ENCODE results near the gene DSCAML1. TPM values are rescaled to one million over a fixed set of nuclear protein-coding genes. Genes with fewer than 3 reads are reported as not detected.

DSCAML1 gene
- total and polyA plus RNA-seq, 8 donors: 0.08 to 2.9 (median 0.45) TPM

DNA sequence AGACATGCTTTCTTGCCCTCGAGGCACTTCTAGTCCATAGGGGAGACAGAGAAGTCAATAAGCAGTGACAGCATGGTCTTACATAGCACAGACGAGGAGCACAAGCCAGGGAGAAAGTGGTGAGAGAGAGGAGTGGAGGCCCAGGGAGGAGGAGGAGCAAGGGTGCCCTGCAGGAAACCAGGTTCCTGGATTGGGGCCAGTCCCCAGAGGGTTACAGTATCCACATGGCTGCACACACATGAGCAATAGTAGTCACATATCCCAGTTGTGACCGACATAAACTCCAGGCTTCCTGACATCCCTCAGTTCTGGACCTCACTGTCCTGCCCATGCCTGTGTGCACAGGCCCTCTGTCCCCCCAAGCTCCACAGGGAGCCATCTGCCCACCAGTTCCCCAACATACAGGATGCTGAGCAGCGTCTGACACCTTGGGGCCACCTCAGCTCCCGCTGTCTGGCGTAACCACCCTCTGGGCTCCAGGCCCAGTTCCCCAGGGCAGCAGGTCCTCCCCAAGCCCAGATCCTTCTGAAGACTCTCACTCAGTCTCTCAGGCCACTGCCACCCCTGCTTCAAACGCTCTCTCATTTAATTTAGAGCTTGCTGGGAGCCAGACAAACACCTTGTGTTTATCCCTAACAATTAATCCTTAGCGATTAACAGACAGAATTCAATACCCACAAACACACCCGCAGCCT, 53.7 kb downstream of the DSCAML1 start:
- H3K4me3 ChIP-seq: no peak overlapping the region
- no peak for DNase-seq
- intact Hi-C loops (cut with DNase I; ENCODE audit: low total_unique reads): no loop called here
- H3K9me3 ChIP-seq: peaks cover 0 to 11% (median 3%) of the 10 kb centered on the region in 4 donors
- H3K27me3 ChIP-seq: peaks cover 0 to 19% (median 0%) of the 10 kb centered on the region in 3 donors
- H3K36me3 ChIP-seq: peaks cover 0 to 9% (median 0%) of the 10 kb centered on the region in 4 donors
- WGBS, 5 donors: 47 to 61% (median 52%) methylated on average over 9 of the region's 9 CpGs
- no peak for TF ChIP-seq POLR2AphosphoS5 (IDR thresholded peaks at IDR 0.05)
- TF ChIP-seq, protein P1, sequence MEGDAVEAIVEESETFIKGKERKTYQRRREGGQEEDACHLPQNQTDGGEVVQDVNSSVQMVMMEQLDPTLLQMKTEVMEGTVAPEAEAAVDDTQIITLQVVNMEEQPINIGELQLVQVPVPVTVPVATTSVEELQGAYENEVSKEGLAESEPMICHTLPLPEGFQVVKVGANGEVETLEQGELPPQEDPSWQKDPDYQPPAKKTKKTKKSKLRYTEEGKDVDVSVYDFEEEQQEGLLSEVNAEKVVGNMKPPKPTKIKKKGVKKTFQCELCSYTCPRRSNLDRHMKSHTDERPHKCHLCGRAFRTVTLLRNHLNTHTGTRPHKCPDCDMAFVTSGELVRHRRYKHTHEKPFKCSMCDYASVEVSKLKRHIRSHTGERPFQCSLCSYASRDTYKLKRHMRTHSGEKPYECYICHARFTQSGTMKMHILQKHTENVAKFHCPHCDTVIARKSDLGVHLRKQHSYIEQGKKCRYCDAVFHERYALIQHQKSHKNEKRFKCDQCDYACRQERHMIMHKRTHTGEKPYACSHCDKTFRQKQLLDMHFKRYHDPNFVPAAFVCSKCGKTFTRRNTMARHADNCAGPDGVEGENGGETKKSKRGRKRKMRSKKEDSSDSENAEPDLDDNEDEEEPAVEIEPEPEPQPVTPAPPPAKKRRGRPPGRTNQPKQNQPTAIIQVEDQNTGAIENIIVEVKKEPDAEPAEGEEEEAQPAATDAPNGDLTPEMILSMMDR (IDR thresholded peaks at IDR 0.05): no peak
- no peak for TF ChIP-seq EP300 (IDR thresholded peaks at IDR 0.05)
- no peak for TF ChIP-seq POLR2A (IDR thresholded peaks at IDR 0.05)
- H3K27ac ChIP-seq: no peak overlapping the region
- no peaks in the 10 kb centered on the region for H3K4me1 ChIP-seq

DNA sequence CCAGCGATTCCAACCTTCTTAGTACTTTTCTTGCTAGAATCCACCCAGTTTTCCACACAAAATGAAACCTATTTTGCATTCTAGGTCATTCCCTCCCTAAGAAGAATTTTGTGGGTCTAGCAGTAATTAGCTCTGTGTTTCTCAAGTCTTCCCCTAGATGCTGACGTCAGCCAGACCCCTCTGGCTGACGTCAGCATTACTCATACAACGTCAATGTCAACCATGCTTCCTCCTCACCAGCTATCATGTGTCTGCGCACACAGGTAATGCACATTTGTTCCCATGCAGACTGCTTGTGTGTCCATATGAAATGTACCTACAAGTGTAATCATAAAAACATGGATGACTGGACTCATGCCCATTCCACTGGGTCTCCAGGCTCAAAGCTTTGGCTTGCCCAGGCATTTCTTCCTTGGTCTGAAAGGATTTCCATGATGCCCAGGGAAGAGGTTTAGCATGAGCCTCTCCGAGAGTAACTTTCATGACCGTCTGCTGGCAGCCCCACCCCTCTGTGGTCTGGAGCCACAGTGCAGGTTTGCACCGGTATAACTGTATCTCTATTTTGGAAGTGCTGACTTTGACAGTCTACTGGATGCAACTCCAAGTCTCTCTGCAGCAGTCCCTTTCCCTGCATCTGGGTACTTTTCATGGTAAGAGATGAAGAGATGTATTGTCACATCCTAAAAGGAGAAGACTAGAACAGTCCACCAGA, 58.6 kb downstream of the DSCAML1 start:
- Histone ChIP-seq H3K9me3 (peaks cover 0 to 11% (median 3%) of the 10 kb centered on the region in 4 donors), H3K4me3 (no peak overlapping the region), H3K27me3 (peaks cover 0 to 9% (median 0%) of the 10 kb centered on the region in 3 donors), H3K36me3 (peaks cover 0 to 8% (median 0%) of the 10 kb centered on the region in 4 donors), H3K27ac (no peak overlapping the region), H3K4me1 (no peaks in the 10 kb centered on the region)
- DNase-seq: no peak
- no peak for TF ChIP-seq POLR2AphosphoS5 (IDR thresholded peaks at IDR 0.05)
- TF ChIP-seq EP300 (IDR thresholded peaks at IDR 0.05): no peak
- TF ChIP-seq POLR2A (IDR thresholded peaks at IDR 0.05): no peak
- TF ChIP-seq, protein P1 (IDR thresholded peaks at IDR 0.05): no peak
- intact Hi-C loops (cut with DNase I; ENCODE audit: low total_unique reads): no loop called here
- WGBS, 5 donors: 64 to 83% (median 70%) methylated on average over 8 of the region's 8 CpGs

DNA sequence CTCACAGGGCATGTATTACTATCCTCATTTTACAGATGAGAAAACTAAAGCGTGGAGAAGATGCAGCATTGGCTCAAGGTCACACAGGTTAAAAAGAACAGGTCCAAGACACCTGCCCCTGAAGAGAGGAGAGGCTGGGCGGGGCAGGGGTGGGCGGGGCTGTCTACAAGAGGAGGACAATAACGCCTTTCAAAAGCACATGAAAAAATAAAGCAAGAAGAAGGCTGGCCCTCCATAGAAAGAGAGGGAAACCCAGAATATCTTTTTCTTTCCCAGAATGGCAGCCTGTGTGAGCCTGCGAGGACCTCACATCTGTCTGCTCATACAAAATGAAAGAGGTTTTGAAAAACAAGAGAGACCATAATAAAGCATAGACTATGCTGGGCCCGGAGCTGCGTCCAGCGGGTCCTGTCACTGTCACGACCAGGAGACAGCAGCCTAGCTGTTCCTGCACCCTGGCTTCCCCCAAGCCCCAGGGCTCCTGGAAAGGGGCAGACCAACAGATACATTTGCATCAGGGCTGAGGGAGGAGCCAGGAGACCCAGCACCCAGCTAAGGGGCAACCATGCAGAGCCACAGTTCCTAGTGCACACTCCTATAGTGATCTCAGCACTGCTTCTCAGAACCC, 61.6 kb downstream of the DSCAML1 start:
- H3K27ac ChIP-seq: no peak overlapping the region
- intact Hi-C loops (cut with DNase I; ENCODE audit: low total_unique reads): no loop called here
- no peak for TF ChIP-seq POLR2A (IDR thresholded peaks at IDR 0.05)
- no peak for TF ChIP-seq POLR2AphosphoS5 (IDR thresholded peaks at IDR 0.05)
- no peak for TF ChIP-seq EP300 (IDR thresholded peaks at IDR 0.05)
- TF ChIP-seq, protein P1 (IDR thresholded peaks at IDR 0.05): no peak
- DNase-seq: no peak
- no peaks in the 10 kb centered on the region for H3K27me3 ChIP-seq
- no peak overlapping the region for H3K4me3 ChIP-seq
- no peaks in the 10 kb centered on the region for H3K9me3 ChIP-seq
- no peaks in the 10 kb centered on the region for H3K36me3 ChIP-seq
- H3K4me1 ChIP-seq: no peaks in the 10 kb centered on the region
- 76 to 85% (median 80%) methylated on average over 9 of the region's 9 CpGs for WGBS, 5 donors

DNA sequence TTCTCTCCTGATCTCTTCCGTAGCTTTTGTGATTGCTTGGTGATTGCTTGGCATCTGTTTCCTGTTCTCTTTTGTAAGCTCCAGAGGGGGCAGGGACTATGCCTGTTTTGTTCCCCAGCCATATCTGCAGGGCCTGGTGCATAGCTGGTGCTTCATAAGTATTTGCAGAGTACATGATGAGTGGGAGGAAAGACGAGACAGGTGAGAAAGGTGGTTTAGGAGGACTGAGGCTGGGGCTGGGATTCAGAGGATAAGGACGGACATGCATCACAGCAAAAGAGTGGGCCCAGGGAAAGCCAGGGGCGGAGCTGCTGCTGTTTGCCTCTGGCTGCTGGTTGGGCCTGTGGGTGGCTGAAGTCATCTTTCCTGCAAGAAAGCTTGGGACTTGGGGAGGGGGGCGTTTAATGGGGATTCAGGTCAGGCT, 62.4 kb downstream of the DSCAML1 start:
- Histone ChIP-seq H3K9me3 (no peaks in the 10 kb centered on the region), H3K27ac (no peak overlapping the region), H3K27me3 (no peaks in the 10 kb centered on the region), H3K4me3 (no peak overlapping the region), H3K4me1 (no peaks in the 10 kb centered on the region), H3K36me3 (no peaks in the 10 kb centered on the region)
- TF ChIP-seq POLR2AphosphoS5 (IDR thresholded peaks at IDR 0.05) (no peak), POLR2A (IDR thresholded peaks at IDR 0.05) (no peak), EP300 (IDR thresholded peaks at IDR 0.05) (no peak)
- TF ChIP-seq, protein P1 (IDR thresholded peaks at IDR 0.05): no peak
- DNase-seq: no peak
- intact Hi-C loops (cut with DNase I; ENCODE audit: low total_unique reads): no loop called here
- 33 to 47% (median 38%) methylated on average over 5 of the region's 5 CpGs for WGBS, 5 donors
